ENCODE data around the gene ESAM. TPM values are rescaled to one million over a fixed set of nuclear protein-coding genes. Genes with fewer than 3 reads are reported as not detected.

ESAM gene
- polyA plus RNA-seq, 1 donor from 2014 or later, result 0.77 TPM

GRCh38 chr11:124745270-124745834 lies 16.7 kb downstream of the ESAM start:
- H3K4me2 ChIP-seq (ENCODE audit: low read length), result no peak overlapping the region
- peak overlapping the region; percentile 24 for H3K9ac ChIP-seq (ENCODE audit: low read length)
- H4K20me1 ChIP-seq (ENCODE audit: insufficient read depth), result no peaks in the 10 kb centered on the region
- H3K36me3 ChIP-seq (ENCODE audit: insufficient read depth, low read length), result no peaks in the 10 kb centered on the region
- no peaks in the 10 kb centered on the region for H3F3A ChIP-seq (ENCODE audit: insufficient read depth, low read length, poor library complexity, severe bottlenecking)
- H3K9me2 ChIP-seq (ENCODE audit: insufficient read depth, low read length), result no peaks in the 10 kb centered on the region
- no peak overlapping the region for H2AFZ ChIP-seq (ENCODE audit: low read depth, low read length)
- peak overlapping the region; percentile 61 for H3K4me3 ChIP-seq (ENCODE audit: low read length)
- no peaks in the 10 kb centered on the region for H3K9me3 ChIP-seq (ENCODE audit: low read length)
- H3K79me2 ChIP-seq (replicated peaks; ENCODE audit: insufficient read depth, low read length), result no peaks in the 10 kb centered on the region
- TF ChIP-seq RAD21 (conservative IDR thresholded peaks at IDR 0.05) (no peak), EZH2 (IDR thresholded peaks at IDR 0.05; ENCODE audit: borderline replicate concordance, insufficient read depth, low read length, poor library complexity, severe bottlenecking) (peak; percentile 35)
- peaks cover 100% of the 10 kb centered on the region for H3K27me3 ChIP-seq (ENCODE audit: insufficient read depth, low read depth, low read length)
- no peak overlapping the region for H3K27ac ChIP-seq (ENCODE audit: low read length)

- Histone ChIP-seq H3K9me2 (ENCODE audit: insufficient read depth, low read length) (no peaks in the 10 kb centered on the region), H3K4me2 (ENCODE audit: low read length) (no peak overlapping the region), H3K27me3 (ENCODE audit: insufficient read depth, low read depth, low read length) (peaks cover 82% of the 10 kb centered on the region), H3K4me3 (ENCODE audit: low read length) (no peak overlapping the region), H3K27ac (ENCODE audit: low read length) (no peak overlapping the region), H3K9ac (ENCODE audit: low read length) (no peak overlapping the region), H3F3A (ENCODE audit: insufficient read depth, low read length, poor library complexity, severe bottlenecking) (no peaks in the 10 kb centered on the region), H3K79me2 (replicated peaks; ENCODE audit: insufficient read depth, low read length) (no peaks in the 10 kb centered on the region), H3K36me3 (ENCODE audit: insufficient read depth, low read length) (no peaks in the 10 kb centered on the region), H3K9me3 (ENCODE audit: low read length) (no peaks in the 10 kb centered on the region), H4K20me1 (ENCODE audit: insufficient read depth) (no peaks in the 10 kb centered on the region), H2AFZ (ENCODE audit: low read depth, low read length) (no peak overlapping the region)
- TF ChIP-seq RAD21 (conservative IDR thresholded peaks at IDR 0.05) (no peak), MXI1 (conservative IDR thresholded peaks at IDR 0.05; ENCODE audit: poor library complexity, severe bottlenecking) (no peak), EZH2 (IDR thresholded peaks at IDR 0.05; ENCODE audit: borderline replicate concordance, insufficient read depth, low read length, poor library complexity, severe bottlenecking) (no peak), SMC3 (conservative IDR thresholded peaks at IDR 0.05; ENCODE audit: poor library complexity) (no peak), EP300 (conservative IDR thresholded peaks at IDR 0.05; ENCODE audit: poor library complexity, severe bottlenecking) (no peak), TAF1 (IDR thresholded peaks at IDR 0.05; ENCODE audit: low read depth) (no peak), POLR2AphosphoS5 (IDR thresholded peaks at IDR 0.05) (no peak)
- TF ChIP-seq, protein P1, sequence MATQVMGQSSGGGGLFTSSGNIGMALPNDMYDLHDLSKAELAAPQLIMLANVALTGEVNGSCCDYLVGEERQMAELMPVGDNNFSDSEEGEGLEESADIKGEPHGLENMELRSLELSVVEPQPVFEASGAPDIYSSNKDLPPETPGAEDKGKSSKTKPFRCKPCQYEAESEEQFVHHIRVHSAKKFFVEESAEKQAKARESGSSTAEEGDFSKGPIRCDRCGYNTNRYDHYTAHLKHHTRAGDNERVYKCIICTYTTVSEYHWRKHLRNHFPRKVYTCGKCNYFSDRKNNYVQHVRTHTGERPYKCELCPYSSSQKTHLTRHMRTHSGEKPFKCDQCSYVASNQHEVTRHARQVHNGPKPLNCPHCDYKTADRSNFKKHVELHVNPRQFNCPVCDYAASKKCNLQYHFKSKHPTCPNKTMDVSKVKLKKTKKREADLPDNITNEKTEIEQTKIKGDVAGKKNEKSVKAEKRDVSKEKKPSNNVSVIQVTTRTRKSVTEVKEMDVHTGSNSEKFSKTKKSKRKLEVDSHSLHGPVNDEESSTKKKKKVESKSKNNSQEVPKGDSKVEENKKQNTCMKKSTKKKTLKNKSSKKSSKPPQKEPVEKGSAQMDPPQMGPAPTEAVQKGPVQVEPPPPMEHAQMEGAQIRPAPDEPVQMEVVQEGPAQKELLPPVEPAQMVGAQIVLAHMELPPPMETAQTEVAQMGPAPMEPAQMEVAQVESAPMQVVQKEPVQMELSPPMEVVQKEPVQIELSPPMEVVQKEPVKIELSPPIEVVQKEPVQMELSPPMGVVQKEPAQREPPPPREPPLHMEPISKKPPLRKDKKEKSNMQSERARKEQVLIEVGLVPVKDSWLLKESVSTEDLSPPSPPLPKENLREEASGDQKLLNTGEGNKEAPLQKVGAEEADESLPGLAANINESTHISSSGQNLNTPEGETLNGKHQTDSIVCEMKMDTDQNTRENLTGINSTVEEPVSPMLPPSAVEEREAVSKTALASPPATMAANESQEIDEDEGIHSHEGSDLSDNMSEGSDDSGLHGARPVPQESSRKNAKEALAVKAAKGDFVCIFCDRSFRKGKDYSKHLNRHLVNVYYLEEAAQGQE (IDR thresholded peaks at IDR 0.05; ENCODE audit: borderline replicate concordance), result no peak
- TF ChIP-seq, protein P2, sequence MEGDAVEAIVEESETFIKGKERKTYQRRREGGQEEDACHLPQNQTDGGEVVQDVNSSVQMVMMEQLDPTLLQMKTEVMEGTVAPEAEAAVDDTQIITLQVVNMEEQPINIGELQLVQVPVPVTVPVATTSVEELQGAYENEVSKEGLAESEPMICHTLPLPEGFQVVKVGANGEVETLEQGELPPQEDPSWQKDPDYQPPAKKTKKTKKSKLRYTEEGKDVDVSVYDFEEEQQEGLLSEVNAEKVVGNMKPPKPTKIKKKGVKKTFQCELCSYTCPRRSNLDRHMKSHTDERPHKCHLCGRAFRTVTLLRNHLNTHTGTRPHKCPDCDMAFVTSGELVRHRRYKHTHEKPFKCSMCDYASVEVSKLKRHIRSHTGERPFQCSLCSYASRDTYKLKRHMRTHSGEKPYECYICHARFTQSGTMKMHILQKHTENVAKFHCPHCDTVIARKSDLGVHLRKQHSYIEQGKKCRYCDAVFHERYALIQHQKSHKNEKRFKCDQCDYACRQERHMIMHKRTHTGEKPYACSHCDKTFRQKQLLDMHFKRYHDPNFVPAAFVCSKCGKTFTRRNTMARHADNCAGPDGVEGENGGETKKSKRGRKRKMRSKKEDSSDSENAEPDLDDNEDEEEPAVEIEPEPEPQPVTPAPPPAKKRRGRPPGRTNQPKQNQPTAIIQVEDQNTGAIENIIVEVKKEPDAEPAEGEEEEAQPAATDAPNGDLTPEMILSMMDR (IDR thresholded peaks at IDR 0.05; ENCODE audit: poor library complexity, severe bottlenecking), result no peak
Observed at GRCh38 chr11:124743050-124743449, 19.0 kb downstream of the ESAM start.
